HepG2 (cell line): Measurements from ENCODE around the gene USP27X. TPM values are rescaled to one million over a fixed set of nuclear protein-coding genes. Genes with fewer than 3 reads are reported as not detected.

Experiments
- CEBPB ChIP-seq: IDR thresholded peaks from 2 replicates; pipeline ENCODE4 v1.6.1; 2011; ENCODE audit warnings: low read depth, low read length, improper control_type of control experiment, borderline replicate concordance
- MYC ChIP-seq: sonication (generic); formaldehyde crosslinking; IDR thresholded peaks from 2 replicates; pipeline ENCODE4 v1.9.0; 2021; ENCODE audit warnings: missing genetic modification reagents, borderline replicate concordance
- NFIC ChIP-seq: IDR thresholded peaks from 2 replicates; pipeline ENCODE4 v1.6.1; 2012; ENCODE audit warnings: mild to moderate bottlenecking, low read length, inconsistent platforms
- NFKB2 ChIP-seq: sonication (generic); formaldehyde crosslinking; IDR thresholded peaks from 2 replicates; pipeline ENCODE4 v1.4.0; 2020; ENCODE audit warnings: missing genetic modification reagents, borderline replicate concordance
- RBM39 ChIP-seq: fragments of 200-400 bp; formaldehyde crosslinking; IDR thresholded peaks from one replicate; pipeline ENCODE4 v1.6.1; 2018; ENCODE audit warnings: antibody characterized with exemption, mild to moderate bottlenecking, low read depth, low read length; ENCODE audit not compliant: poor library complexity, severe bottlenecking
- SYNCRIP ChIP-seq: fragments of 200-400 bp; formaldehyde crosslinking; IDR thresholded peaks from 2 replicates; pipeline ENCODE4 v1.6.1; 2018; ENCODE audit warnings: mild to moderate bottlenecking, low read depth, low read length; ENCODE audit not compliant: insufficient read depth
- UBTF ChIP-seq: sonication (generic); formaldehyde crosslinking; IDR thresholded peaks from 2 replicates; pipeline ENCODE4 v1.4.0; 2020; ENCODE audit warnings: mild to moderate bottlenecking, missing genetic modification reagents
- ZNF234 ChIP-seq: sonication (generic); formaldehyde crosslinking; conservative IDR thresholded peaks from 2 replicates; pipeline ENCODE4 v1.5.1; 2020; ENCODE audit warnings: mild to moderate bottlenecking, missing genetic modification reagents
- ZNF672 ChIP-seq: sonication (generic); formaldehyde crosslinking; IDR thresholded peaks from 2 replicates; pipeline ENCODE4 v1.8.1; 2022; ENCODE audit warnings: missing genetic modification reagents
- polyA plus RNA-seq, 8 experiments: library from polyadenylated mRNA; depleted of rRNA in 3 of 8; stranded (reverse) in 7 of 8; unstranded in 1 of 8; fragments of >200 nt; fragmentation: Illumina TruSeq in 4 of 8; extraction: Trizol in 4 of 8; gene quantifications; 2 replicates each; pipeline versions ENCODE4 v1.2.1 to v1.2.3, GENCODE V29; 2011 to 2016; ENCODE audit warnings: low read depth in 4 of 8, missing spikeins in 1 of 8, mixed read lengths in 1 of 8; ENCODE audit not compliant: insufficient read depth in 1 of 8
- total RNA-seq, 5 experiments: library from RNA; depleted of rRNA; stranded (reverse); fragments of >200 nt; fragmentation: Illumina TruSeq; extraction: Trizol; gene quantifications; 2 replicates each; pipeline ENCODE4 v1.2.3, GENCODE V29; 2016; ENCODE audit warnings: low read depth in 1 of 5
- TF ChIP-seq, protein P1 (sequence below): sonication (generic); formaldehyde crosslinking; IDR thresholded peaks from 2 replicates; pipeline ENCODE4 v1.8.1; 2022; ENCODE audit warnings: mild to moderate bottlenecking, missing genetic modification reagents
- TF ChIP-seq, protein P2 (sequence below): sonication (generic); formaldehyde crosslinking; IDR thresholded peaks from 2 replicates; pipeline ENCODE4 v1.5.0; 2020; ENCODE audit warnings: mild to moderate bottlenecking, missing genetic modification reagents, borderline replicate concordance
- TF ChIP-seq, protein P3 (sequence below): sonication (generic); formaldehyde crosslinking; IDR thresholded peaks from 2 replicates; pipeline ENCODE4 v1.5.0; 2020; ENCODE audit warnings: mild to moderate bottlenecking, missing genetic modification reagents
- TF ChIP-seq, protein P4 (sequence below): IDR thresholded peaks from 2 replicates; pipeline ENCODE4 v1.6.1; 2012; ENCODE audit warnings: low read length, improper control_type of control experiment
- TF ChIP-seq, protein P5 (sequence below): sonication (generic); formaldehyde crosslinking; conservative IDR thresholded peaks from 2 replicates; pipeline ENCODE4 v1.8.0; 2022; ENCODE audit warnings: missing genetic modification reagents

USP27X gene
- total and polyA plus RNA-seq, 2 of the 13 experiments (the other 11 are each of a cell fraction or from before 2014, with no cell fraction given): 7.2 to 9.7 TPM

GRCh38 chrX:49878834-49879655, at the start of gene USP27X (continued):
- TF ChIP-seq UBTF (CRISPR knock-in tag): peak; percentile 30; the same call in 1 of the 2 replicates
- no peak for TF ChIP-seq NFIC
- no peak for TF ChIP-seq NFKB2 (CRISPR knock-in tag)
- TF ChIP-seq CEBPB: no peak
- TF ChIP-seq, protein P1, sequence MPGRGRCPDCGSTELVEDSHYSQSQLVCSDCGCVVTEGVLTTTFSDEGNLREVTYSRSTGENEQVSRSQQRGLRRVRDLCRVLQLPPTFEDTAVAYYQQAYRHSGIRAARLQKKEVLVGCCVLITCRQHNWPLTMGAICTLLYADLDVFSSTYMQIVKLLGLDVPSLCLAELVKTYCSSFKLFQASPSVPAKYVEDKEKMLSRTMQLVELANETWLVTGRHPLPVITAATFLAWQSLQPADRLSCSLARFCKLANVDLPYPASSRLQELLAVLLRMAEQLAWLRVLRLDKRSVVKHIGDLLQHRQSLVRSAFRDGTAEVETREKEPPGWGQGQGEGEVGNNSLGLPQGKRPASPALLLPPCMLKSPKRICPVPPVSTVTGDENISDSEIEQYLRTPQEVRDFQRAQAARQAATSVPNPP (CRISPR knock-in tag): 0 out of 2 replicates have a peak, but pooled peaks have one; percentile 32
- 0 out of 2 replicates have a peak, but pooled peaks have one; percentile 36 for TF ChIP-seq ZNF234 (CRISPR knock-in tag)
- TF ChIP-seq, protein P2, sequence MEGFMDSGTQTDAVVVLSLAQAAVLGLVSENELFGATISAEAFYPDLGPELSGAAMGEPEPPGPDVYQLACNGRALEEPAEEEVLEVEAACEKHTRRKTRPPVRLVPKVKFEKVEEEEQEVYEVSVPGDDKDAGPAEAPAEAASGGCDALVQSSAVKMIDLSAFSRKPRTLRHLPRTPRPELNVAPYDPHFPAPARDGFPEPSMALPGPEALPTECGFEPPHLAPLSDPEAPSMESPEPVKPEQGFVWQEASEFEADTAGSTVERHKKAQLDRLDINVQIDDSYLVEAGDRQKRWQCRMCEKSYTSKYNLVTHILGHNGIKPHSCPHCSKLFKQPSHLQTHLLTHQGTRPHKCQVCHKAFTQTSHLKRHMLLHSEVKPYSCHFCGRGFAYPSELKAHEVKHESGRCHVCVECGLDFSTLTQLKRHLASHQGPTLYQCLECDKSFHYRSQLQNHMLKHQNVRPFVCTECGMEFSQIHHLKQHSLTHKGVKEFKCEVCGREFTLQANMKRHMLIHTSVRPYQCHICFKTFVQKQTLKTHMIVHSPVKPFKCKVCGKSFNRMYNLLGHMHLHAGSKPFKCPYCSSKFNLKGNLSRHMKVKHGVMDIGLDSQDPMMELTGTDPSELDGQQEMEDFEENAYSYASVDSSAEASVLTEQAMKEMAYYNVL: no peak; the same call in 1 of the 2 replicates
- TF ChIP-seq, protein P3, sequence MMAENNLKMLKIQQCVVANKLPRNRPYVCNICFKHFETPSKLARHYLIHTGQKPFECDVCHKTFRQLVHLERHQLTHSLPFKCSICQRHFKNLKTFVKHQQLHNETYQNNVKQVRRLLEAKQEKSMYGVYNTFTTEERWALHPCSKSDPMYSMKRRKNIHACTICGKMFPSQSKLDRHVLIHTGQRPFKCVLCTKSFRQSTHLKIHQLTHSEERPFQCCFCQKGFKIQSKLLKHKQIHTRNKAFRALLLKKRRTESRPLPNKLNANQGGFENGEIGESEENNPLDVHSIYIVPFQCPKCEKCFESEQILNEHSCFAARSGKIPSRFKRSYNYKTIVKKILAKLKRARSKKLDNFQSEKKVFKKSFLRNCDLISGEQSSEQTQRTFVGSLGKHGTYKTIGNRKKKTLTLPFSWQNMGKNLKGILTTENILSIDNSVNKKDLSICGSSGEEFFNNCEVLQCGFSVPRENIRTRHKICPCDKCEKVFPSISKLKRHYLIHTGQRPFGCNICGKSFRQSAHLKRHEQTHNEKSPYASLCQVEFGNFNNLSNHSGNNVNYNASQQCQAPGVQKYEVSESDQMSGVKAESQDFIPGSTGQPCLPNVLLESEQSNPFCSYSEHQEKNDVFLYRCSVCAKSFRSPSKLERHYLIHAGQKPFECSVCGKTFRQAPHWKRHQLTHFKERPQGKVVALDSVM (CRISPR knock-in tag): 0 out of 2 replicates have a peak, but pooled peaks have one; percentile 17
- TF ChIP-seq RBM39: peak; percentile 35
- TF ChIP-seq, protein P4, sequence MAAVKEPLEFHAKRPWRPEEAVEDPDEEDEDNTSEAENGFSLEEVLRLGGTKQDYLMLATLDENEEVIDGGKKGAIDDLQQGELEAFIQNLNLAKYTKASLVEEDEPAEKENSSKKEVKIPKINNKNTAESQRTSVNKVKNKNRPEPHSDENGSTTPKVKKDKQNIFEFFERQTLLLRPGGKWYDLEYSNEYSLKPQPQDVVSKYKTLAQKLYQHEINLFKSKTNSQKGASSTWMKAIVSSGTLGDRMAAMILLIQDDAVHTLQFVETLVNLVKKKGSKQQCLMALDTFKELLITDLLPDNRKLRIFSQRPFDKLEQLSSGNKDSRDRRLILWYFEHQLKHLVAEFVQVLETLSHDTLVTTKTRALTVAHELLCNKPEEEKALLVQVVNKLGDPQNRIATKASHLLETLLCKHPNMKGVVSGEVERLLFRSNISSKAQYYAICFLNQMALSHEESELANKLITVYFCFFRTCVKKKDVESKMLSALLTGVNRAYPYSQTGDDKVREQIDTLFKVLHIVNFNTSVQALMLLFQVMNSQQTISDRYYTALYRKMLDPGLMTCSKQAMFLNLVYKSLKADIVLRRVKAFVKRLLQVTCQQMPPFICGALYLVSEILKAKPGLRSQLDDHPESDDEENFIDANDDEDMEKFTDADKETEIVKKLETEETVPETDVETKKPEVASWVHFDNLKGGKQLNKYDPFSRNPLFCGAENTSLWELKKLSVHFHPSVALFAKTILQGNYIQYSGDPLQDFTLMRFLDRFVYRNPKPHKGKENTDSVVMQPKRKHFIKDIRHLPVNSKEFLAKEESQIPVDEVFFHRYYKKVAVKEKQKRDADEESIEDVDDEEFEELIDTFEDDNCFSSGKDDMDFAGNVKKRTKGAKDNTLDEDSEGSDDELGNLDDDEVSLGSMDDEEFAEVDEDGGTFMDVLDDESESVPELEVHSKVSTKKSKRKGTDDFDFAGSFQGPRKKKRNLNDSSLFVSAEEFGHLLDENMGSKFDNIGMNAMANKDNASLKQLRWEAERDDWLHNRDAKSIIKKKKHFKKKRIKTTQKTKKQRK: no peak
- no peak for TF ChIP-seq SYNCRIP
- peak; percentile 58; the same call in 1 of the 2 replicates for TF ChIP-seq MYC (CRISPR knock-in tag)
- no peak for TF ChIP-seq ZNF672
- TF ChIP-seq, protein P5, sequence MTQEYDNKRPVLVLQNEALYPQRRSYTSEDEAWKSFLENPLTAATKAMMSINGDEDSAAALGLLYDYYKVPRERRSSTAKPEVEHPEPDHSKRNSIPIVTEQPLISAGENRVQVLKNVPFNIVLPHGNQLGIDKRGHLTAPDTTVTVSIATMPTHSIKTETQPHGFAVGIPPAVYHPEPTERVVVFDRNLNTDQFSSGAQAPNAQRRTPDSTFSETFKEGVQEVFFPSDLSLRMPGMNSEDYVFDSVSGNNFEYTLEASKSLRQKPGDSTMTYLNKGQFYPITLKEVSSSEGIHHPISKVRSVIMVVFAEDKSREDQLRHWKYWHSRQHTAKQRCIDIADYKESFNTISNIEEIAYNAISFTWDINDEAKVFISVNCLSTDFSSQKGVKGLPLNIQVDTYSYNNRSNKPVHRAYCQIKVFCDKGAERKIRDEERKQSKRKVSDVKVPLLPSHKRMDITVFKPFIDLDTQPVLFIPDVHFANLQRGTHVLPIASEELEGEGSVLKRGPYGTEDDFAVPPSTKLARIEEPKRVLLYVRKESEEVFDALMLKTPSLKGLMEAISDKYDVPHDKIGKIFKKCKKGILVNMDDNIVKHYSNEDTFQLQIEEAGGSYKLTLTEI (CRISPR knock-in tag): no peak
